Heart left ventricle (tissue), 16 donors: ENCODE results near the gene POFUT2. TPM values are rescaled to one million over a fixed set of nuclear protein-coding genes. Genes with fewer than 3 reads are reported as not detected.

Experiments
- ATAC-seq, 4 donors: fragments of 200-7000 bp; cut with Tn5 transposase; one replicate each; pipeline ENCODE4 v1.9.1; 2020 to 2022; ENCODE audit warnings: moderate library complexity in 4 of 4, mild to moderate bottlenecking in 3 of 4, moderate number of reproducible peaks in 1 of 4
- DNase-seq, 5 donors: peaks; one replicate each; pipeline ENCODE4 v3.0.0-alpha.2; 2020
- H3K27ac ChIP-seq, 12 donors: fragments of 200-600 bp; sonication (generic) in 4 of 12; one replicate each; pipeline versions ENCODE4 v1.5.0 to v1.8.0; 2016 to 2022; ENCODE audit warnings: mild to moderate bottlenecking in 2 of 12
- H3K27me3 ChIP-seq, 9 donors: fragments of 200-600 bp; sonication (generic) in 2 of 9; one replicate each; pipeline versions ENCODE4 v1.5.1 to v1.8.0; 2016 to 2022; ENCODE audit warnings: mild to moderate bottlenecking in 3 of 9
- H3K36me3 ChIP-seq, 9 donors: fragments of 200-600 bp; sonication (generic) in 2 of 9; one replicate each; pipeline versions ENCODE4 v1.5.0 to v1.8.0; 2018 to 2022; ENCODE audit warnings: mild to moderate bottlenecking in 2 of 9
- H3K4me1 ChIP-seq, 12 donors: fragments of 200-600 bp; sonication (generic) in 4 of 12; one replicate each; pipeline versions ENCODE4 v1.5.0 to v1.8.0; 2016 to 2022; ENCODE audit warnings: mild to moderate bottlenecking in 3 of 12
- H3K4me3 ChIP-seq, 12 donors: fragments of 200-600 bp; sonication (generic) in 4 of 12; one replicate each; pipeline versions ENCODE4 v1.5.0 to v1.8.0; 2017 to 2022; ENCODE audit warnings: mild to moderate bottlenecking in 9 of 12, moderate library complexity in 4 of 12
- H3K9me3 ChIP-seq, 12 donors: fragments of 200-600 bp; sonication (generic) in 4 of 12; one replicate each; pipeline versions ENCODE4 v1.5.0 to v1.8.0; 2016 to 2022; ENCODE audit warnings: mild to moderate bottlenecking in 1 of 12
- POLR2A ChIP-seq, 2 donors: fragments of 450-650 bp; IDR thresholded peaks; one replicate each; pipeline ENCODE4 v1.6.1; 2017; ENCODE audit warnings: antibody characterized with exemption in 2 of 2, mild to moderate bottlenecking in 2 of 2, moderate library complexity in 2 of 2
- WGBS, 4 donors: extraction: QIAGEN DNeasy Blood & Tissue Kit in 2 of 4; methylation state at CpG; one replicate each; pipeline versions ENCODE4 v1.1.5 to v1.1.7; 2013 to 2018; 5-methylcytosine and 5-hydroxymethylcytosine counted together
- intact Hi-C, 10 donors: fragments of 100-400 bp; cut with DNase I; formaldehyde crosslinking; loops; one replicate each; pipeline versions ENCODE4 v1.11.1 to v1.14.2; 2022
- polyA plus RNA-seq, 2 donors: library from polyadenylated mRNA; stranded (reverse); fragments of 200-250 nt; gene quantifications; one replicate each; pipeline ENCODE4 v1.2.3, GENCODE V29; 2013
- total RNA-seq, 9 donors: library from RNA; depleted of rRNA in 2 of 9; stranded (reverse); fragments of >200 nt in 2 of 9; fragmentation: NEBNext Ultra II Directional in 3 of 9; extraction: Animal tissue kit (Norgen Biotek cat#: 25700) in 3 of 9; gene quantifications; one replicate each; pipeline versions ENCODE4 v1.1.0 to v1.2.4, GENCODE V29; 2016 to 2023
- TF ChIP-seq, protein P1 (sequence below), 12 donors: fragments of 200-600 bp; sonication (generic) in 4 of 12; IDR thresholded peaks; one replicate each; pipeline versions ENCODE4 v1.5.0 to v1.8.0; 2018 to 2022; ENCODE audit warnings: antibody characterized with exemption in 12 of 12, mild to moderate bottlenecking in 5 of 12
- donor health status: ischemic (EF 13 %, LVEDD 7.1; RV severe dilation, severe dysfunction).
- donor health status: healthy with polysubstance abuse.
- donor health status: DM: no; HTN: yes; CAD: no.
- donor health status: DM: no; HTN: no; CAD: no.
- donor health status: ischemic (EF 25% LVEDD 6.9; RV normal size, moderate dysfunction).
- donor health status: ischemic (EF 25% LVEDD 5.7; RV mildly dilated, moderate dysfunction).
- donor health status: healthy.
- donor health status: DM: yes; HTN: yes; CAD: no.
- donor health status: ischemic (EF 35%, LVEDD 5.7; RV mildly dilated, moderate dysfunction).
- donor health status: nonischemic (EF 11% LVEDD 7.7; RV severe dilation, severe dysfunction).
- donor health status: DM: yes; HTN: yes; CAD: no.
- donor health status: PGD.
- donor health status: ischemic (EF 29% LVEDD 5.4; RV normal size, mild dysfunction).
- donor health status: nonischemic (EF 23%, LVEDD 6.1; RV moderate dilation, normal function).

POFUT2 gene
- total and polyA plus RNA-seq, 11 donors = 10.8 to 25.8 (median 18.5) TPM

DNA sequence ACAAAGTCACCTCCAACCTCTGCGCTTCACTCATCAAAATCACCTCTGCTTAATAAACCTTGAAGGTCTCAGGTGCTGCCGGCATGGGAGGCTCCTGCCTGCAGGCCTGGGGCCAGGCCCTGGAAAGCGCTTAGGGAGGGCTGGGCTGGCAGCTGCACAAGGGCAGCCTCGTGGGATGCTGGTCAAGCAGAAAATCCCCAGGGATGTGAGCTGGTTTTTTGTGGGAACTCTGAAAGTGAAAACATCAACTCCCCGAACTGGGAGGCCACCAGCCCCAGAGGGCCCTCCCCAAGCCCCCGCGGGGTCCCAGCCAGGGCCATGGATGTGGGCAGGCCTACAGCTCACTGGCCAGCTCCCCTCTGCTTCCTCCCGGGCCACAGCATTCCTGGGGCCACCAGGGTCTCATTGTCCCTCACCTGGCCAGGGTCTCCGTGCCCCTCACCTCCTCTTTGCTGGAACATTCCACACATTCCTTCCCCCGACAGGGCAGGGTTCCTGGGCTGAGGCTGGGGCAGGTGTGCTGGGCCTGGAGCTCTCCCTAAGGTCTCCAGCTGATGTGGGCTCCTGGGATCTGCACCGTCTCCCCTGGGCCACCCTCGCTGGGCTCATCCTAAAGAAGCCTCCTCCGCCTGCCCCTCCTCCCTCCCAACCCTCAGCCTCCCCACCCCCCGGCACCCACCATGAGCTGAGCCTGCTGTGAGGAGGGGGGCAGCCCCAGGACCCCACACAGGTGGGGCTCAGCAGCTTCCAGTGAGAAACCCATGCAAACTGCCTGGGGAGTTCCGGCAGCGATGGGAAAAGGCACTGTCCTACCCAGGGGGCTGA lies 36.0 kb upstream of the POFUT2 start:
- Histone ChIP-seq H3K27ac (peak overlapping the region in 3 of 12 donors; percentile 16 to 44 (median 34)), H3K36me3 (no peaks in the 10 kb centered on the region), H3K4me1 (peaks cover 0 to 53% (median 29%) of the 10 kb centered on the region in 12 donors), H3K4me3 (no peak overlapping the region), H3K9me3 (no peaks in the 10 kb centered on the region), H3K27me3 (no peaks in the 10 kb centered on the region)
- intact Hi-C loops = loop anchor here in 1 of 10 donors (5.0 kb wide), 1 partner anchor 39 kb away; no protein-coding TSS in a partner anchor
- 73 to 84% (median 79%) methylated on average over 16 of the region's 16 CpGs for WGBS, 4 donors
- TF ChIP-seq POLR2A (IDR thresholded peaks at IDR 0.05) = no peak
- TF ChIP-seq, protein P1, sequence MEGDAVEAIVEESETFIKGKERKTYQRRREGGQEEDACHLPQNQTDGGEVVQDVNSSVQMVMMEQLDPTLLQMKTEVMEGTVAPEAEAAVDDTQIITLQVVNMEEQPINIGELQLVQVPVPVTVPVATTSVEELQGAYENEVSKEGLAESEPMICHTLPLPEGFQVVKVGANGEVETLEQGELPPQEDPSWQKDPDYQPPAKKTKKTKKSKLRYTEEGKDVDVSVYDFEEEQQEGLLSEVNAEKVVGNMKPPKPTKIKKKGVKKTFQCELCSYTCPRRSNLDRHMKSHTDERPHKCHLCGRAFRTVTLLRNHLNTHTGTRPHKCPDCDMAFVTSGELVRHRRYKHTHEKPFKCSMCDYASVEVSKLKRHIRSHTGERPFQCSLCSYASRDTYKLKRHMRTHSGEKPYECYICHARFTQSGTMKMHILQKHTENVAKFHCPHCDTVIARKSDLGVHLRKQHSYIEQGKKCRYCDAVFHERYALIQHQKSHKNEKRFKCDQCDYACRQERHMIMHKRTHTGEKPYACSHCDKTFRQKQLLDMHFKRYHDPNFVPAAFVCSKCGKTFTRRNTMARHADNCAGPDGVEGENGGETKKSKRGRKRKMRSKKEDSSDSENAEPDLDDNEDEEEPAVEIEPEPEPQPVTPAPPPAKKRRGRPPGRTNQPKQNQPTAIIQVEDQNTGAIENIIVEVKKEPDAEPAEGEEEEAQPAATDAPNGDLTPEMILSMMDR (IDR thresholded peaks at IDR 0.05) = no peak
- DNase-seq (peak in 3 of 5 donors; percentile 20 to 51 (median 21)), ATAC-seq (no peak)

DNA sequence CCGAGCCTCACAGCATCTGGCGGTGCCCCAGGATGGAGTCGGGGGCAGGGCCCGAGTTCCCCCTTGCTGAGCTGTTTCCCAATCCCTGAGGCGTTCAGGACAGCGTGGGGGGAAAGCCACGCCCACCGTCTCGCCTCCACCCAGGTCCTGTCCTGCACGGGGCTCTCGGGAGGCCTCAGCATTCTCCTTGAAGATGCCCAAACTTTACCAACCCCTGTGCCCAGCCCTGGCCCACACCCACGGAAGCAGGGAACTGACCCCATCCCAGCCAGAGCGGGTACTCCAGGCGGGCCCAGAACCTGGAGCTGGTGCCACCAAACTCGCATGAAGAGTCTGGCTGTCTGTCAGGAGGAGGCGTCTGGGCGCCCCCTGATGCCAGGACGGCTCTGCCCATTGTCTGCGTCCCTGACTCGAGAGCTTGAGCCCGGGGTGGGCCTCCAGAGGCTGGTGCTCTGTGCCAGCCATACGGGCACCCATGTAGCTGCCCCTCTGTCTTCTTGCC lies 35.3 kb upstream of the POFUT2 start:
- intact Hi-C loops = loop anchor here in 1 of 10 donors (5.0 kb wide), 1 partner anchor 39 kb away; no protein-coding TSS in a partner anchor
- Histone ChIP-seq H3K9me3 (no peaks in the 10 kb centered on the region), H3K27me3 (no peaks in the 10 kb centered on the region), H3K4me3 (no peak overlapping the region), H3K4me1 (peaks cover 4 to 59% (median 36%) of the 10 kb centered on the region in 12 donors), H3K27ac (peak overlapping the region in 2 of 12 donors; percentile 13 to 44), H3K36me3 (no peaks in the 10 kb centered on the region)
- no peak for ATAC-seq
- 76 to 88% (median 80%) methylated on average over 10 to 22 of the region's 22 CpGs for WGBS, 4 donors
- peak in 3 of 5 donors; percentile 32 to 60 (median 43) for DNase-seq
- TF ChIP-seq, protein P1 (IDR thresholded peaks at IDR 0.05) = no peak
- TF ChIP-seq POLR2A (IDR thresholded peaks at IDR 0.05) = no peak

DNA sequence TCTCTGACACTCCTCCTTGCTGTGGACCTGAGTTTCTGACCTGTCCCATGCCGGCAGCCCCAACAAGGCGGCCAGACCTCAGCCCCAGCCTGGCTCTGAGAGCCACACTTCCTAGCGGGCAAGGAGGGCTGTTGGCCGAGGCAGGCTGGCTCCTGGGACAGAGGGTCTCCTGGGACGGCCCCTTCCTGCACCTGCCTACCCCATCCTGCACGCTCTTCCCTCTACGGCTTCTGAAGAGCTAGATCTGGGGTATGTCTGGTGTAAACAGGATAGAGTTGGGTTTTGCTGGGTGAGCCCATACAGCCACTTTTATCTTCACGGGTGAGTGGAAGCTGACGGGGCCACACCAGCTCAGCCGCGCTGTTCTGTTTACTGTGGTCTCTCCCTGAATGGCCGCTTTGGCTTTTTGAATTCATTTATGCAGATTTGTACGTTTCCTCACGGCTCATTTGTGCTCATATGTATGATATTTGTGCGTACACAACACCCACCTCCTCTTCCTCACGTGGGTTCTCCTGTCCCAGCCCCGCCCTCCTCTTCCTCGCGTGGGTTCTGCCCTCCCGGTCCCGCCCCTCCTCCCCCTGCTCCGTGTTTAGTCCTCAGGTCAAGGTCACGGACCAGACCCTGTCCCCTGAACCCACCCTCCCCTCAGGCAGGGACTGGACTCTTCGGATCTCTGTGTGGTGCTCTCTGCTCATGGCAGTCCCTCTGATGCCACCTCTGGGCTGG lies 34.7 kb upstream of the POFUT2 start:
- H3K27ac ChIP-seq = peak overlapping the region in 2 of 12 donors; percentile 37 to 44
- no peaks in the 10 kb centered on the region for H3K27me3 ChIP-seq
- H3K36me3 ChIP-seq = no peaks in the 10 kb centered on the region
- DNase-seq (peak in 1 of 5 donors; percentile 57), ATAC-seq (no peak)
- TF ChIP-seq, protein P1 (IDR thresholded peaks at IDR 0.05) = no peak
- no peak for TF ChIP-seq POLR2A (IDR thresholded peaks at IDR 0.05)
- no peak overlapping the region for H3K4me3 ChIP-seq
- WGBS, 4 donors = 75 to 81% (median 81%) methylated on average over 24 of the region's 24 CpGs
- intact Hi-C loops = loop anchor here in 1 of 10 donors (5.0 kb wide), 1 partner anchor 40 kb away; no protein-coding TSS in a partner anchor
- H3K9me3 ChIP-seq = no peaks in the 10 kb centered on the region
- peaks cover 7 to 66% (median 40%) of the 10 kb centered on the region in 12 donors for H3K4me1 ChIP-seq
